K562 (cell line): Measurements from ENCODE around the gene BMP10. TPM values are rescaled to one million over a fixed set of nuclear protein-coding genes. Genes with fewer than 3 reads are reported as not detected.

Experiments used
- ADNP ChIP-seq: fragments of 200-800 bp; sonication (Bioruptor generic); IDR thresholded peaks from 2 replicates; pipeline ENCODE4 v1.6.1; 2016; ENCODE audit warnings: missing genetic modification characterization, missing compliant biosample characterization
- CBFA2T3 ChIP-seq: fragments of 450-650 bp; IDR thresholded peaks from 2 replicates; pipeline ENCODE4 v1.6.1; 2017
- CBX3 ChIP-seq, 2 experiments: IDR thresholded peaks; 1 replicate in 1 of 2; 2 replicates in 1 of 2; pipeline ENCODE4 v1.6.1; 2012; ENCODE audit warnings: inconsistent platforms in 2 of 2, low read length in 2 of 2, borderline replicate concordance in 1 of 2, control low read depth in 1 of 2
- CBX8 ChIP-seq: fragments of 200-600 bp; sonication (generic); IDR thresholded peaks from 2 replicates; pipeline ENCODE4 v1.6.1; 2012; ENCODE audit warnings: borderline replicate concordance, mixed run types, low read depth, mild to moderate bottlenecking, moderate library complexity, mixed read lengths, low read length, control low read depth, inconsistent platforms; ENCODE audit not compliant: poor library complexity, severe bottlenecking; ENCODE audit errors: extremely low read depth
- CEBPB ChIP-seq: fragments of 450-650 bp; IDR thresholded peaks from 2 replicates; pipeline ENCODE4 v1.6.1; 2016; ENCODE audit warnings: missing genetic modification characterization, missing compliant biosample characterization
- DEAF1 ChIP-seq: fragments of 450-650 bp; formaldehyde crosslinking; IDR thresholded peaks from 2 replicates; pipeline ENCODE4 v1.4.0; 2020; ENCODE audit warnings: mild to moderate bottlenecking, moderate library complexity
- DPF2 ChIP-seq: fragments of 450-650 bp; IDR thresholded peaks from 2 replicates; pipeline ENCODE4 v1.6.1; 2016
- FOXJ2 ChIP-seq: fragments of 200-800 bp; sonication (Bioruptor generic); IDR thresholded peaks from 2 replicates; pipeline ENCODE4 v1.6.1; 2016; ENCODE audit warnings: missing genetic modification characterization, missing compliant biosample characterization
- FOXP4 ChIP-seq: sonication (generic); formaldehyde crosslinking; IDR thresholded peaks from 2 replicates; pipeline ENCODE4 v1.8.0; 2022; ENCODE audit warnings: mild to moderate bottlenecking, missing genetic modification reagents, borderline replicate concordance
- HNRNPLL ChIP-seq: fragments of 200-400 bp; formaldehyde crosslinking; IDR thresholded peaks from 2 replicates; pipeline ENCODE4 v1.6.1; 2017; ENCODE audit warnings: low read length, low read depth, mild to moderate bottlenecking; ENCODE audit not compliant: poor library complexity, severe bottlenecking
- HNRNPUL1 ChIP-seq: fragments of 200-400 bp; formaldehyde crosslinking; IDR thresholded peaks from 2 replicates; pipeline ENCODE4 v1.6.1; 2017; ENCODE audit warnings: low read length
- KDM4B ChIP-seq, 2 experiments: fragments of 450-650 bp in 1 of 2; sonication (generic) in 1 of 2; IDR thresholded peaks; 2 replicates each; pipeline ENCODE4 v1.6.1; 2016 to 2017; ENCODE audit warnings: borderline replicate concordance in 2 of 2, antibody characterized with exemption in 1 of 2, low read depth in 1 of 2, mild to moderate bottlenecking in 1 of 2
- KLF16 ChIP-seq: IDR thresholded peaks from 2 replicates; pipeline ENCODE4 v1.6.1; 2016; ENCODE audit warnings: antibody characterized with exemption
- MAZ ChIP-seq, 2 experiments: fragments of 450-650 bp in 1 of 2; sonication (generic) in 1 of 2; formaldehyde crosslinking; IDR thresholded peaks in 1 of 2; conservative IDR thresholded peaks in 1 of 2; 2 replicates each; pipeline versions ENCODE4 v1.4.0 to v1.5.0; 2020; ENCODE audit warnings: mild to moderate bottlenecking in 1 of 2, missing genetic modification reagents in 1 of 2
- NBN ChIP-seq: fragments of 450-650 bp; IDR thresholded peaks from 2 replicates; pipeline ENCODE4 v1.6.1; 2016; ENCODE audit warnings: low read depth, mild to moderate bottlenecking
- NFE2 ChIP-seq: IDR thresholded peaks from 2 replicates; pipeline ENCODE4 v1.6.1; 2014; ENCODE audit warnings: antibody characterized with exemption, low read depth
- POLR2H ChIP-seq: IDR thresholded peaks from 2 replicates; pipeline ENCODE4 v1.6.1; 2016; ENCODE audit warnings: missing genetic modification characterization, low read depth, mild to moderate bottlenecking, control low read depth, missing compliant biosample characterization, moderate library complexity
- RCOR1 ChIP-seq, 2 experiments: IDR thresholded peaks; 2 replicates each; pipeline ENCODE4 v1.6.1; 2012; ENCODE audit warnings: low read depth in 2 of 2, low read length in 2 of 2, borderline replicate concordance in 1 of 2, improper control_type of control experiment in 1 of 2
- TBL1XR1 ChIP-seq, 2 experiments: IDR thresholded peaks; 2 replicates each; pipeline ENCODE4 v1.6.1; 2012; ENCODE audit warnings: improper control_type of control experiment in 2 of 2, low read length in 2 of 2, mild to moderate bottlenecking in 1 of 2
- ZC3H8 ChIP-seq: fragments of 450-650 bp; IDR thresholded peaks from 2 replicates; pipeline ENCODE4 v1.6.1; 2017
- ZNF780A ChIP-seq: fragments of 250-450 bp; sonication (Bioruptor Pico); IDR thresholded peaks from 2 replicates; pipeline ENCODE4 v1.5.0; 2021; ENCODE audit warnings: mild to moderate bottlenecking
- polyA plus RNA-seq, 8 experiments: library from polyadenylated mRNA; depleted of rRNA in 4 of 8; stranded (reverse) in 5 of 8; unstranded in 3 of 8; fragments of >200 nt; fragmentation: Nextera tagmentation in 2 of 8; fragmentation: Illumina TruSeq in 1 of 8; extraction: Ambion mirVana in 2 of 8; extraction: Trizol in 1 of 8; gene quantifications; 2 replicates each; pipeline versions ENCODE4 v1.2.1 to v1.2.3, GENCODE V29; 2011 to 2014; ENCODE audit warnings: inconsistent platforms in 1 of 8, missing spikeins in 1 of 8
- total RNA-seq, 7 experiments: library from RNA; depleted of rRNA in 6 of 7; stranded (reverse); fragments of >200 nt in 6 of 7; fragmentation: Illumina TruSeq in 2 of 7; extraction: Trizol in 2 of 7; gene quantifications; 2 replicates each; pipeline versions ENCODE4 v1.2.1 to v1.2.3, GENCODE V29; 2011 to 2021; ENCODE audit warnings: low replicate concordance in 1 of 7

The BMP10 gene
- total and polyA plus RNA-seq, 9 of the 15 experiments (the other 6 are each of a cell fraction or from before 2014, with no cell fraction given): 0.11 to 0.91 (median 0.43) TPM

- TF ChIP-seq CBX3 (IDR thresholded peaks at IDR 0.05; ENCODE audit: borderline replicate concordance in 1 of 2, low read length in 2 of 2) (peak in 1 of 2 experiments; percentile 37; a peak in 1 of 3 replicates), MAZ (CRISPR knock-in tag; conservative IDR thresholded peaks at IDR 0.05 in 1 of 2, IDR thresholded peaks at IDR 0.05 in 1 of 2) (peak in 1 of 2 experiments; percentile 27; a peak in 1 of 4 replicates), NBN (0 out of 2 replicates have a peak, but pooled peaks have one; percentile 28), HNRNPLL (no peak), CBFA2T3 (peak; percentile 37; the same call in 1 of the 2 replicates), POLR2H (tag) (no peak), CEBPB (tag) (peak; percentile 38; the same call in 1 of the 2 replicates), CBX8 (no peak), FOXP4 (CRISPR knock-in tag) (no peak), KLF16 (0 out of 2 replicates have a peak, but pooled peaks have one; percentile 37), TBL1XR1 (IDR thresholded peaks at IDR 0.05; ENCODE audit: low read length in 2 of 2) (0 out of 4 replicates have a peak, but pooled peaks of 1 of the 2 experiments have one; percentile 3), ZNF780A (CRISPR knock-in tag) (no peak), HNRNPUL1 (no peak), ZC3H8 (no peak), NFE2 (peak; percentile 32; the same call in 1 of the 2 replicates), DEAF1 (CRISPR knock-in tag) (peak; percentile 67; the same call in 1 of the 2 replicates), KDM4B (IDR thresholded peaks at IDR 0.05; ENCODE audit: borderline replicate concordance in 2 of 2, low read depth in 1 of 2) (no peak), RCOR1 (IDR thresholded peaks at IDR 0.05; ENCODE audit: borderline replicate concordance in 1 of 2, low read depth in 2 of 2, low read length in 2 of 2) (0 out of 4 replicates have a peak, but pooled peaks of 1 of the 2 experiments have one; percentile 11), ADNP (tag) (no peak), FOXJ2 (tag) (no peak), DPF2 (no peak)
These were observed 38.8 kb upstream of the BMP10 start (continued) for GRCh38 chr2:68909793-68910674.
